ENCODE results near the gene PRF1.

Gene PRF1

GRCh38 chr10:70575874-70576802 lies 26.4 kb downstream of the PRF1 start:
- peak; percentile 71 for DNase-seq

GRCh38 chr10:70575486-70575873 lies 27.1 kb downstream of the PRF1 start:
- peak; percentile 43 for DNase-seq

DNA sequence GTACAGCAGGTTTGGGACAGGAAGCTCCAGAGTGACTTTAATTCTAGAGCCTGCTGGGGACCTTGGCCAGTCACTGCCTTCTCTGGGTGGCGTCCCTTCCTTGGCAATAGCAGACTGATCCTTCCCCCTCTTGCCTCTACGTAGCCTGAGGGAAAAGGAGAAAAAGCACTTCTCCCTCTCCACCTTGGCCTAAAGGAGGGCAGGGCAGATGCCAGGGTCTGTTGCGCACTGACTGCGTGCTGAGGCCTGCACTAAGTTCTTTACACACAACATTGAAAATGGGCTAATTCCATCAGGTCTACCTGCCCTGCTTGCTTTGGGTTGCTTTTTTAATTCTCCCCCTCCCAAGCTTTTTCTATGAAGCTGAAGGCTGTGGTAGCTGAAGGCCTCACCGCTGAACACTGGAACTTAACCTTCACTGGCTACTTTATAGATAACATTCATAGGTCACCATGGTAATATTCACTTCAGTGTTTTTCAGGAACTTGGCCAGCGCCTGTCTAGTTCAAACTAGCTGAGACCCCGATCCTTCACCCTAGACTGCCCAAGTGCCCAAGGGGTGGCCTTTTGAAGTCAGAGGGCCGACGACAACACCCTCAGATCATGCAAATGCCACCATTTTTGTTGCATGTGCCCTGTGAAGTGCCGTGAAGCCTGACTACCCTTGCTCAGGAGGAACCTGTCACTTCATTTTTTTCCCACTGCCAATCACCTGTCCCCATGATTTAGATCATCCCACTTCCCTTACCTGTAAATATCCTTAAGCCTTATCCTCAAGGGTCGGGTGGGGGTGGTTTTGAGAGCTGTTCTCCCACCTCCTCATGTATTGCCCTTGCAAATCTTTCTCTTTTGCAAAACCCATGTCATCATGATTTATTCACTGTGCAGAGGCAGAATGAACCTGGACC lies 28.7 kb downstream of the PRF1 start:
- DNase-seq: no peak

GRCh38 chr10:70571636-70572439 lies 30.7 kb downstream of the PRF1 start:
- DNase-seq: no peak

DNA sequence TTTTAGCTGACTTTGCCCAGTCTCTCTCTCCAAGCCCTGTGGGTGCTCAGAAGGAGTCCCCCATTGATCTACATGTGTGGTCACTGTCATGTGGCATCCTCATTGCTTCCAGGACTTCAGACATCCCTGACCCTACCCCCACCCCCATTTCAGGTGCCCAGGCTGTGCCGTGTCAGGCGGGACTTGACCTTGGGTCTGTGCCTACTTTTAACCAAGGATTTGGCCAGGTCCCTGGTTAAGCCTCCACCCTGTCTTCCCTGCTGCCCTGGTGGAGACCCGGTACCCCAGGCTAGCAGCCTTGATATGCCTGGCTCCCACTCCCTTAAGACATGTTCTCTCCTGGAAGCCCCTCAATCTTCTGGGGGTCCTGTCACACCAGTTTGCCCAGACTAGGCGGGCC lies 31.3 kb downstream of the PRF1 start:
- no peak for DNase-seq

GRCh38 chr10:70568781-70569495 lies 33.6 kb downstream of the PRF1 start:
- no peak for DNase-seq

DNA sequence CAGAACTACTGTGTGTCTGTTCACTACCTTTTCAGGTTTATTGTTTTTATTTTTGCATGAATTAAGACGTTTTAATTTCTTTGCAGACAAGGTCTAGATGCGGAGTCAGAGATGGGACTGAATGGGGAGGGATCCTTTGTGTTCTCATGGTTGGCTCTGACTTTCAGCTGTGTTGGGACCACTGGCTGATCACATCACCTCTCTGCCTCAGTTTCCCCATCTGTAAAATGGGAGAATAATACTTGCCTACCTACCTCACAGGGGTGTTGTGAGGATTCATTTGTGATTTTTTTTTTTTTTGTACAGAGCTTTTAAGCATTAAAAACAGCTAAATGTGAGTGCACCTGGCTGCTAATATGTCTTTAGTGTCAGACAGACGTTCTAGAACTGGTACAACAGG lies 34.4 kb downstream of the PRF1 start:
- no peak for DNase-seq

DNA sequence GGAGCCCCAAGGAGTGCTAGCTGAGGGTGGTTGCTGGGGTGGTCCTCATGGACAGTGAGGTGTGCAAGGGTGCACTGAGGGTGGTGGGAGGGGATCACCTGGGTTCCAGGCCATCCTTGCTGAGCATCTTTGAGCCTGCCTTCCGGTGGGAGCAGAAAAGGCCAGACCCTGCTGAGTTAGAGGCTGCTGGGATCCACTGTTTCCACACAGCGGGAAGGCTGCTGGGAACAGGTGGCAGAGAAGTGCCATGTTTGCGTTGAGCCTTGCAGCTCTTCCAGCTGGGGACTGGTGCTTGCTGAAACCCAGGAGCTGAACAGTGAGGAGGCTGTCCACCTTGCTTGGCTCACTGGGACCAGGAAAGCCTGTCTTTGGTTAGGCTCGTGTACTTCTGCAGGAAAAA lies 34.9 kb downstream of the PRF1 start:
- DNase-seq: no peak

- no peak for DNase-seq
Measured at GRCh38 chr10:70566515-70567290, 35.8 kb downstream of the PRF1 start.

DNA sequence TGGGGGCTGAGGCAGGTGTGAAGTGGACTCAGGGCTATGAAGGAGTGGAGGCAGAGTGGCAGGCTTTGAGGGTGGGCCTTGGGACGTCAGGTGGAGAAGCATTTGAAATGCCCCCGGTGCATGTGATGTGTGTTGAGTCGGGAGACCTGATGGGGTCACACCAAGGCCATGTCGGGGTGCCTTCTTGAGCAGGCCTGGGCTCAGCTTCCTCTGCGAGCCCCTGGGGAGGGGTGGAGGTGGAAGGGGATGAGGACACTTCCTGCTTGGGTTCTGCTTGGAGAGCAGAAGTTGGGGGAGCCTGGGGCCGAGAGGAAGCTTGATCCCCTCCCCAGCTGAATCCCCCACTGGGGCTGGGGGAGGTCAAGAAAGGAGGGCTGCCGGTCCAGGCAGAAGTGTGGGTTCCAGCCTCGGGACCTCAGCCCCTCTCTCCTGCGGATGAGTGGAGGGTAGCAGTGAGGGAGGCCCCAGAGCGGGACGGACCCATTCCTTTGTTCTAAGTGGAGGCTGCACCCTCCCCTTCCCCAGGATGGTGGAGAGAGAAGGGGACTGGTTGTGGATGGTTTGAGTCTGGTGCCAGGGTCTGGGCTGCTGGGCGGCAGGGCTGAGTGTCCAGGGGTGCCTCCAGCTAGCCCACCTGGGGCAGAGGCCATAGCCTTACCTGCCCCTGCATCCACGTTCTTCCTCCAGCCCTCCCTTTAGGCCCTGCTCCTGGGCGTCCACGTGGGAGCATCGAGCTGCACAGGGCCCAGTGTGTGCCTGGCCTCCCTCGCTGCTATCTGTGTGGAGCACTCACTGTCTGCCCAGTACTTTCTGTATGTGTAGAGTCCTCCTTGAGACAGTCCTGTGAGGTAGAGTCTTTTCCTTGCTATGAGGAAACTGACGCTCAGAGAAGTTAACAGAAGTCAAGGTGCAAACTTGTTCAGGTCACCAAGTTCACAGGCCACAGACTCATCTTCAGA lies 36.7 kb downstream of the PRF1 start:
- no peak for DNase-seq

DNA sequence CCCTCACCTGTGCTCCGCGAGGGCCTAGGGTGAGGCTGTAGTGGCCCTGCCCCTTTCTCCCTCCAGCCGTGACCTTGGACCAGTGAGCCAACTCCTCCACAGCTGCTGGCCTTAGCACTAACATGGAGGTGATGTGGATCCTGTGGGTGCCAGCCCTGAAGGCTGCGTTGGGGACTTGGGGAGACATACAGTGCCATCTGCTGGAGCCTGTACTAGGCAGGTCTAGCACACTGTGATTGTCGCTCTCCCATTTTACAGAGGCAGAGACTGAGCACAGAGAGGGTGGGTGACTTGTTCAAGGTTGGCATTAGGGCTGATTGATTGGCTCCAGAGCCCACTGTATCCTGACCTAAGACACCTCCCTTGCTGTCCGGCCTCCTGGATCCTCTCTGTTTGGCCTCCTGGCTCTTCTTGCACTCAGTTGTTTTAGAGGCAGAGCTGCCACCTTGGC lies 37.6 kb downstream of the PRF1 start:
- no peak for DNase-seq

- no peak for DNase-seq
Measured at GRCh38 chr10:70564113-70564725, 38.3 kb downstream of the PRF1 start.

- no peak for DNase-seq
Measured at GRCh38 chr10:70563230-70563629, 39.3 kb downstream of the PRF1 start.

- DNase-seq: no peak
Measured at GRCh38 chr10:70562036-70562755, 40.3 kb downstream of the PRF1 start.

GRCh38 chr10:70561558-70561957 lies 41.0 kb downstream of the PRF1 start:
- DNase-seq: no peak

DNA sequence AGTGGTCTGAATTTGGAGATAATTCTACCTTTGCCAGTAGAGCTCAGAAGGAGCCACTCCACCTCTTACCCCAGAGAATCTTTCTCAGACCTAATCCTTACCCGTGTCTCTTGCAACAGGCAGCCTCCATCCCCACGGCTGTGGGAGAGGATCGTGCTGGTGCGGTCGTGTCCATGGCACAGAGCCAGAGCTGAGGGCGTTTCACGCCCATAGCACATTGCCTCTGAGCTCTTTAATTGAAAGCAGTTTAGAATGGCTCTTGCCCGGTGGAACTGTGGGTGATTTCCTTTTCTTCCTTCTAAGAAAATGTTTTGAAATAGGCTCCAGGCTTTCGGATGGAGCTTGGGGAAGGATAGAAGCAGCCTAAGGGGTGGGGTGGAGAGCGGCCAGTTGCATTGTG lies 41.5 kb downstream of the PRF1 start:
- no peak for DNase-seq

DNA sequence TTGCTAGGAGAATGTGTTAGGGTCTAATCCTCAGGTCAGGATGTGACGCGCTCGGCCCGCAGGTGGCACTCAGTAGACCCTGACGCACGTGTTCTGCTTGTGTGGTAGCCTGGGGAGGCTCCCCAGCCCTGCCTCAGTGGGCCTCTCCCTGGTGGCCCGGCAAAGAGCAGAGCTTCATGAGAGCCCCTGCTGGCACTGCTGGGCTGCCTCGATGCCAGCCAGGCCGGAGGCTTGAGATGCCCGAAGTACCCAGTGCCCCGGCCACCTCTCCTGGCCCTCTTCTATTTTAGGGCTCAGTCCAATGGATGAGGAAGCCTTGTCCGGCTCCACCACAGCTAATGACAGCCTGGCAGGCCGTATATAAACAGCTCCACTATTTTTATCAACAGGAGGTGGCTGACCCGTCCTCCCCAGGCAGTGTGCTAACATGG lies 42.0 kb downstream of the PRF1 start:
- no peak for DNase-seq

DNA sequence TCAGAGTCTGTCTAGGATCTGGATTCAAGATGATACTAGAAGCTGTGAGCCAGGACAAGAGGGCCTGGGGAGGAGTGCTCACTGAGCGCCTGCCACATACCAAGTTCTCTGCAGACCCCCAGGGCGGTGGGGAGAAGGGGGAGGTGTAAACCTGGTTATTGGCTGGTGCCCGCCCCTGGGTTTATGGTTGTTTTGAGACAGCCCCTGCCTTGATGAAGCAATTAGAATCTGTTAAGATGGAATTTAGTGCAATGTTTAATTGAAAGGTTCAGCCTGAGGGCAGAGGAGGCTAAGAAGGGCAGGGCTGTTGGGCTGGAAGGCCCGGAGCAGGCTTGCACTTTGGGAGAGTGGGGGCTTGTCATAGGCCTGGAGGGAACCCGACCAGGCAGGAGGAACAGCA lies 42.7 kb downstream of the PRF1 start:
- DNase-seq: no peak

All from NCI-H1092 (cell line).